Breast epithelium (tissue), 3 donors: Measurements from ENCODE around the gene SIK2.

Experiments
- POLR2A ChIP-seq: fragments of 450-650 bp; IDR thresholded peaks from one replicate; pipeline ENCODE4 v1.6.1; 2016; ENCODE audit warnings: antibody characterized with exemption, mild to moderate bottlenecking, moderate library complexity
- TF ChIP-seq, protein P1 (sequence below), 3 donors: fragments of 450-650 bp; IDR thresholded peaks; one replicate each; pipeline ENCODE4 v1.5.1; 2016 to 2017; ENCODE audit warnings: antibody characterized with exemption in 3 of 3, mild to moderate bottlenecking in 3 of 3, moderate library complexity in 3 of 3

DNA sequence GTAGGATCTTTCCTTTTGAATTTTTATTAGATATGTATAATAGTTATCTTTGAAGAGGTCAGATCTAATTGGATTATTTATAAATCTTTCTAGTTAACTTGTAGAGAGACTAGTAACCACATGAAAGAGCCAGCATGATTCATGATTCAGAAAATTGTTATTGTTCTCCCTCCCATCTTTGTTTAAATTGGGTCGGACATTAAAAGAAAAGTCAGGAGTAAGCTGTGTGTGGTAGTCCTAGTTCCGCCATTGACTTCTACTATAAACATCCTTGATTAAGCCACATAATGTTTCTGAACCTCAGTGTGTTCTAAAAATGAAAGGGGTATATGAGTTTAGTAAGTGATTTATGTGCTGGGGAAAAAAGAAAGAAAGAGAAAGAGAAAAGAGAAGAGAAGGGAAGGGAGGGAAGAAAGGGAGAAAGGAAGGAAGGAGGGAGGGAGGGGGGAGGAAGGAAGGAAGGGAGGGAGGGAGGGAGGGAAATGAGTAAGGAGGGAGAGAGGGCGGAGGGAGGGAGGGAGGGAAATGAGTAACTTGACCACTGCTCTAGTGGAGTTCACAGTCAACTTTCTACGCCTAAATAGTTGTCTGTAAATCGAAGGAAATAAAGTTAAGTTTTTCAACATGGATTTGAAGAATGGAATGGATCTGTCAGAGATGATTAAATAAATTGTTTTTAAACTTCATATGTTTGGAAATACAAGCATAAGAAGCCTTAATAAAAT is 32.9 kb downstream of the SIK2 start:
- TF ChIP-seq POLR2A = no peak
- TF ChIP-seq, protein P1, sequence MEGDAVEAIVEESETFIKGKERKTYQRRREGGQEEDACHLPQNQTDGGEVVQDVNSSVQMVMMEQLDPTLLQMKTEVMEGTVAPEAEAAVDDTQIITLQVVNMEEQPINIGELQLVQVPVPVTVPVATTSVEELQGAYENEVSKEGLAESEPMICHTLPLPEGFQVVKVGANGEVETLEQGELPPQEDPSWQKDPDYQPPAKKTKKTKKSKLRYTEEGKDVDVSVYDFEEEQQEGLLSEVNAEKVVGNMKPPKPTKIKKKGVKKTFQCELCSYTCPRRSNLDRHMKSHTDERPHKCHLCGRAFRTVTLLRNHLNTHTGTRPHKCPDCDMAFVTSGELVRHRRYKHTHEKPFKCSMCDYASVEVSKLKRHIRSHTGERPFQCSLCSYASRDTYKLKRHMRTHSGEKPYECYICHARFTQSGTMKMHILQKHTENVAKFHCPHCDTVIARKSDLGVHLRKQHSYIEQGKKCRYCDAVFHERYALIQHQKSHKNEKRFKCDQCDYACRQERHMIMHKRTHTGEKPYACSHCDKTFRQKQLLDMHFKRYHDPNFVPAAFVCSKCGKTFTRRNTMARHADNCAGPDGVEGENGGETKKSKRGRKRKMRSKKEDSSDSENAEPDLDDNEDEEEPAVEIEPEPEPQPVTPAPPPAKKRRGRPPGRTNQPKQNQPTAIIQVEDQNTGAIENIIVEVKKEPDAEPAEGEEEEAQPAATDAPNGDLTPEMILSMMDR (IDR thresholded peaks at IDR 0.05) = no peak
